Neural cell (in vitro differentiated cells): ENCODE data around the gene MCC. TPM values are rescaled to one million over a fixed set of nuclear protein-coding genes. Genes with fewer than 3 reads are reported as not detected.

Experiments used
- H2AFZ ChIP-seq: fragments of 200-600, 300-800 bp; sonication (generic), shearing (Covaris generic); 2 replicates; pipeline ENCODE4 v1.6.0; 2014; ENCODE audit warnings: low read depth, mild to moderate bottlenecking, antibody characterized with exemption, low read length, moderate library complexity
- H3F3A ChIP-seq: fragments of 200-600 bp; shearing (Covaris generic); 2 replicates; pipeline ENCODE4 v1.6.1; 2016; ENCODE audit warnings: mild to moderate bottlenecking, moderate library complexity, mixed read lengths, antibody characterized with exemption, low read length; ENCODE audit not compliant: insufficient read depth, poor library complexity, severe bottlenecking
- H3K27ac ChIP-seq: fragments of 200-600, 300-800 bp; sonication (generic), shearing (Covaris generic); 2 replicates; pipeline ENCODE4 v1.5.1; 2014; ENCODE audit warnings: mild to moderate bottlenecking, low read length, moderate library complexity
- H3K27me3 ChIP-seq: fragments of 300-800, 200-600 bp; sonication (generic), shearing (Covaris generic); 2 replicates; pipeline ENCODE4 v1.6.0; 2014; ENCODE audit warnings: mild to moderate bottlenecking, low read depth, low read length, moderate library complexity; ENCODE audit not compliant: insufficient read depth
- H3K36me3 ChIP-seq: fragments of 300-800, 200-600 bp; sonication (generic), shearing (Covaris generic); 2 replicates; pipeline ENCODE4 v1.5.1; 2014; ENCODE audit warnings: mild to moderate bottlenecking, antibody characterized with exemption, low read length, moderate library complexity; ENCODE audit not compliant: insufficient read depth
- H3K4me2 ChIP-seq: fragments of 300-800, 200-600 bp; sonication (generic), shearing (Covaris generic); 2 replicates; pipeline ENCODE4 v1.6.0; 2014; ENCODE audit warnings: mild to moderate bottlenecking, low read length
- H3K4me3 ChIP-seq: fragments of 300-800, 200-600 bp; sonication (generic), shearing (Covaris generic); 2 replicates; pipeline ENCODE4 v1.5.1; 2014; ENCODE audit warnings: mild to moderate bottlenecking, low read length, moderate library complexity
- H3K79me2 ChIP-seq: fragments of 200-600 bp; shearing (Covaris generic); replicated peaks from 2 replicates; pipeline ENCODE4 v1.6.0; 2014; ENCODE audit warnings: mild to moderate bottlenecking, low read length, moderate library complexity; ENCODE audit not compliant: insufficient read depth
- H3K9ac ChIP-seq: fragments of 300-800, 200-600 bp; sonication (generic), shearing (Covaris generic); 2 replicates; pipeline ENCODE4 v1.6.1; 2016; ENCODE audit warnings: mild to moderate bottlenecking, low read length, mixed read lengths
- H3K9me2 ChIP-seq: fragments of 200-600 bp; shearing (Covaris generic); 2 replicates; pipeline ENCODE4 v1.6.1; 2016; ENCODE audit warnings: mild to moderate bottlenecking, low read length, mixed read lengths; ENCODE audit not compliant: insufficient read depth
- H3K9me3 ChIP-seq: fragments of 200-600, 300-800 bp; sonication (generic), shearing (Covaris generic); 2 replicates; pipeline ENCODE4 v1.6.1; 2016; ENCODE audit warnings: mild to moderate bottlenecking, mixed run types, low read length, moderate library complexity, mixed read lengths
- H4K20me1 ChIP-seq: fragments of 200-600 bp; shearing (Covaris generic); 2 replicates; pipeline ENCODE4 v1.6.1; 2016; ENCODE audit warnings: mild to moderate bottlenecking, mixed run types; ENCODE audit not compliant: insufficient read depth
- EP300 ChIP-seq: fragments of 450-650 bp; conservative IDR thresholded peaks from 2 replicates; pipeline ENCODE4 v1.6.1; 2014; ENCODE audit warnings: antibody characterized with exemption, mild to moderate bottlenecking, moderate library complexity; ENCODE audit not compliant: poor library complexity, severe bottlenecking
- EZH2 ChIP-seq: fragments of 200-600, 300-800 bp; shearing (Covaris generic), sonication (generic); IDR thresholded peaks from 2 replicates; pipeline ENCODE4 v1.6.1; 2014; ENCODE audit warnings: antibody characterized with exemption, low read length, borderline replicate concordance, mild to moderate bottlenecking; ENCODE audit not compliant: insufficient read depth, poor library complexity, severe bottlenecking
- MXI1 ChIP-seq: fragments of 450-650 bp; conservative IDR thresholded peaks from 2 replicates; pipeline ENCODE4 v1.6.1; 2014; ENCODE audit warnings: antibody characterized with exemption, mild to moderate bottlenecking; ENCODE audit not compliant: poor library complexity, severe bottlenecking
- POLR2AphosphoS5 ChIP-seq: IDR thresholded peaks from 2 replicates; pipeline ENCODE4 v1.6.1; 2012
- RAD21 ChIP-seq: fragments of 450-650 bp; conservative IDR thresholded peaks from 2 replicates; pipeline ENCODE4 v1.6.1; 2014; ENCODE audit warnings: antibody characterized with exemption, mild to moderate bottlenecking, moderate library complexity
- SMC3 ChIP-seq: fragments of 450-650 bp; conservative IDR thresholded peaks from 2 replicates; pipeline ENCODE4 v1.6.1; 2014; ENCODE audit warnings: antibody characterized with exemption, mild to moderate bottlenecking, moderate library complexity; ENCODE audit not compliant: poor library complexity
- TAF1 ChIP-seq: IDR thresholded peaks from 2 replicates; pipeline ENCODE4 v1.6.1; 2012; ENCODE audit warnings: low read depth
- polyA plus RNA-seq: library from polyadenylated mRNA; depleted of rRNA; stranded (reverse); fragments of >200 nt; gene quantifications from 2 replicates; pipeline ENCODE4 v1.2.3, GENCODE V29; 2014
- TF ChIP-seq, protein P1 (sequence below): IDR thresholded peaks from 2 replicates; pipeline ENCODE4 v1.6.1; 2012; ENCODE audit warnings: borderline replicate concordance
- TF ChIP-seq, protein P2 (sequence below): fragments of 450-650 bp; IDR thresholded peaks from 2 replicates; pipeline ENCODE4 v1.5.1; 2014; ENCODE audit warnings: antibody characterized with exemption, mild to moderate bottlenecking, moderate library complexity; ENCODE audit not compliant: poor library complexity, severe bottlenecking

The MCC gene
- polyA plus RNA-seq, 1 donor from 2014 or later, result 2.2 TPM

DNA sequence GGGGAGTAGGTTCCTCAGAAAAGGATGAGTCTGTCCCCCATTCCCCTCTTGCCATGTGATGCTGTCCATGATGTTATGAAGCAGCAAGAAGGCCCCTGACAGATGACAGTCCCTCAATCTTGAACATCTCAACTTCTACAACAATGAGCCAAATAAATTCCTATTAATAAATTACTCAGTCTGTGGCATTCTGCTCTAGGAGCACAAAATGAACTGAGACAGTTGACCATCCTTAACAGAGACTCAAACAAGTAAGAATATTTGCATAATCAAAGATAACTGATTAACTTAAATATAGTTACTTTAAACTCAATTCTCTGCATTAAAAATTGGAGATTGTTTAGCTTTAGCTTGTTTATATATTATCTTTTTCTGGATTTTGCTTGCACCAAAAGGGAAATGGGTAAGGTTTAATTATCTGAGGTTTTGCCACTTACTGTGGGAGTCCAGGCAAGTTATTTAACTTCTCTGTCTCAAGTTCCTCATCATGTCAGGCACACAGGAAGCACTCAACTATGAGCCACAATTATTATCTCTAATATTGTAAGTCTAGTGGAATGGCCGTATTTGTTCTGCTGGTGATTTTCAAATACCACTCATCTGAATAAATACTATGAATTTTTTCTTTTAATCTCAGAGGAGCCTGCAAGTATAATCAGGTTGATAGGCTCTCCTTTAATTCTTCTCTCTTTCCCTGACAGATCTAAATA lies 216.4 kb downstream of the MCC start:
- H3K9me2 ChIP-seq, result no peaks in the 10 kb centered on the region
- no peak overlapping the region for H3K4me2 ChIP-seq
- H3K9ac ChIP-seq, result no peak overlapping the region
- H3K27me3 ChIP-seq, result no peaks in the 10 kb centered on the region
- H4K20me1 ChIP-seq, result no peaks in the 10 kb centered on the region
- no peaks in the 10 kb centered on the region for H3K36me3 ChIP-seq
- H3F3A ChIP-seq, result no peaks in the 10 kb centered on the region
- H2AFZ ChIP-seq, result no peak overlapping the region
- H3K27ac ChIP-seq, result no peak overlapping the region
- H3K79me2 ChIP-seq, result no peaks in the 10 kb centered on the region
- TF ChIP-seq, protein P1, sequence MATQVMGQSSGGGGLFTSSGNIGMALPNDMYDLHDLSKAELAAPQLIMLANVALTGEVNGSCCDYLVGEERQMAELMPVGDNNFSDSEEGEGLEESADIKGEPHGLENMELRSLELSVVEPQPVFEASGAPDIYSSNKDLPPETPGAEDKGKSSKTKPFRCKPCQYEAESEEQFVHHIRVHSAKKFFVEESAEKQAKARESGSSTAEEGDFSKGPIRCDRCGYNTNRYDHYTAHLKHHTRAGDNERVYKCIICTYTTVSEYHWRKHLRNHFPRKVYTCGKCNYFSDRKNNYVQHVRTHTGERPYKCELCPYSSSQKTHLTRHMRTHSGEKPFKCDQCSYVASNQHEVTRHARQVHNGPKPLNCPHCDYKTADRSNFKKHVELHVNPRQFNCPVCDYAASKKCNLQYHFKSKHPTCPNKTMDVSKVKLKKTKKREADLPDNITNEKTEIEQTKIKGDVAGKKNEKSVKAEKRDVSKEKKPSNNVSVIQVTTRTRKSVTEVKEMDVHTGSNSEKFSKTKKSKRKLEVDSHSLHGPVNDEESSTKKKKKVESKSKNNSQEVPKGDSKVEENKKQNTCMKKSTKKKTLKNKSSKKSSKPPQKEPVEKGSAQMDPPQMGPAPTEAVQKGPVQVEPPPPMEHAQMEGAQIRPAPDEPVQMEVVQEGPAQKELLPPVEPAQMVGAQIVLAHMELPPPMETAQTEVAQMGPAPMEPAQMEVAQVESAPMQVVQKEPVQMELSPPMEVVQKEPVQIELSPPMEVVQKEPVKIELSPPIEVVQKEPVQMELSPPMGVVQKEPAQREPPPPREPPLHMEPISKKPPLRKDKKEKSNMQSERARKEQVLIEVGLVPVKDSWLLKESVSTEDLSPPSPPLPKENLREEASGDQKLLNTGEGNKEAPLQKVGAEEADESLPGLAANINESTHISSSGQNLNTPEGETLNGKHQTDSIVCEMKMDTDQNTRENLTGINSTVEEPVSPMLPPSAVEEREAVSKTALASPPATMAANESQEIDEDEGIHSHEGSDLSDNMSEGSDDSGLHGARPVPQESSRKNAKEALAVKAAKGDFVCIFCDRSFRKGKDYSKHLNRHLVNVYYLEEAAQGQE, result no peak
- TF ChIP-seq, protein P2, sequence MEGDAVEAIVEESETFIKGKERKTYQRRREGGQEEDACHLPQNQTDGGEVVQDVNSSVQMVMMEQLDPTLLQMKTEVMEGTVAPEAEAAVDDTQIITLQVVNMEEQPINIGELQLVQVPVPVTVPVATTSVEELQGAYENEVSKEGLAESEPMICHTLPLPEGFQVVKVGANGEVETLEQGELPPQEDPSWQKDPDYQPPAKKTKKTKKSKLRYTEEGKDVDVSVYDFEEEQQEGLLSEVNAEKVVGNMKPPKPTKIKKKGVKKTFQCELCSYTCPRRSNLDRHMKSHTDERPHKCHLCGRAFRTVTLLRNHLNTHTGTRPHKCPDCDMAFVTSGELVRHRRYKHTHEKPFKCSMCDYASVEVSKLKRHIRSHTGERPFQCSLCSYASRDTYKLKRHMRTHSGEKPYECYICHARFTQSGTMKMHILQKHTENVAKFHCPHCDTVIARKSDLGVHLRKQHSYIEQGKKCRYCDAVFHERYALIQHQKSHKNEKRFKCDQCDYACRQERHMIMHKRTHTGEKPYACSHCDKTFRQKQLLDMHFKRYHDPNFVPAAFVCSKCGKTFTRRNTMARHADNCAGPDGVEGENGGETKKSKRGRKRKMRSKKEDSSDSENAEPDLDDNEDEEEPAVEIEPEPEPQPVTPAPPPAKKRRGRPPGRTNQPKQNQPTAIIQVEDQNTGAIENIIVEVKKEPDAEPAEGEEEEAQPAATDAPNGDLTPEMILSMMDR, result no peak
- TF ChIP-seq RAD21 (no peak), TAF1 (no peak), POLR2AphosphoS5 (no peak), MXI1 (no peak), EP300 (no peak), SMC3 (no peak), EZH2 (no peak)
- no peaks in the 10 kb centered on the region for H3K9me3 ChIP-seq
- H3K4me3 ChIP-seq, result no peak overlapping the region

DNA sequence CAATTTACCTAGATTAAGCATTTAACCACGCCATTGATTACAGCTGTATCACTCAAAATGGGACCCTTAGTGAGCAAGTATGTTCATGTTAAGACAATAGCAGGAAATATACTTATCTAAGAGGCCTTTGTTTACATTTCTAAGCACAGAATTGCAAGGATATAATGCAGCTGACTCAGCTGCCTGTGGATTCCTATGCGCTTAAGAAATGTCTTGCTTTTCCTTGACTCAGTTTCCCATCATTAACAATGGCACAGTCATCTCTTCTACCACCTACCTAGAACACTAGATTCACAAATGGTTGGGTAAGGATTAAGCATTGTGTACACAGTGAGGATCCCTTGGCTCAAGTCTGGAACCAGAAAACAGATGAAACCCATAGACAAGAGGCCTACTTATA lies 217.2 kb downstream of the MCC start:
- Histone ChIP-seq H2AFZ (no peak overlapping the region), H3K27ac (no peak overlapping the region), H3K27me3 (no peaks in the 10 kb centered on the region), H3F3A (no peaks in the 10 kb centered on the region), H3K4me2 (no peak overlapping the region), H3K4me3 (no peak overlapping the region), H3K9me3 (no peaks in the 10 kb centered on the region), H3K36me3 (no peaks in the 10 kb centered on the region), H3K9ac (no peak overlapping the region), H4K20me1 (no peaks in the 10 kb centered on the region), H3K79me2 (no peaks in the 10 kb centered on the region), H3K9me2 (no peaks in the 10 kb centered on the region)
- TF ChIP-seq TAF1 (no peak), EP300 (no peak), MXI1 (no peak), SMC3 (no peak), RAD21 (no peak), POLR2AphosphoS5 (no peak), EZH2 (no peak)
- TF ChIP-seq, protein P2, result no peak
- TF ChIP-seq, protein P1, result no peak
